NB4 (cell line): ENCODE results near the gene FGF14.
"Not testable (repeated sequence)": the region's sequence is repeated elsewhere in the genome, so short reads cannot be mapped to it uniquely, and the experiment has no call there.

Experiments
- DNase-seq: peaks from one replicate; pipeline ENCODE4 v3.0.0; 2010; ENCODE audit warnings: low read depth
- H3K4me3 ChIP-seq: one replicate; pipeline ENCODE4 v1.5.1; 2011; ENCODE audit warnings: mild to moderate bottlenecking, low read depth, low read length, moderate library complexity
- CTCF ChIP-seq: IDR thresholded peaks from one replicate; pipeline ENCODE4 v1.5.1; 2012; ENCODE audit warnings: low read depth, low read length
- MAX ChIP-seq: IDR thresholded peaks from 2 replicates; pipeline ENCODE4 v1.6.1; 2011; ENCODE audit warnings: low read depth, low read length
- MYC ChIP-seq: IDR thresholded peaks from 2 replicates; pipeline ENCODE4 v1.6.1; 2011; ENCODE audit warnings: low read depth, low read length
- POLR2A ChIP-seq: IDR thresholded peaks from 2 replicates; pipeline ENCODE4 v1.6.1; 2011; ENCODE audit warnings: mild to moderate bottlenecking; ENCODE audit not compliant: insufficient read length; ENCODE audit errors: extremely low read depth

FGF14 gene

GRCh38 chr13:102117175-102117831 is 284.5 kb downstream of the FGF14 start:
- TF ChIP-seq CTCF (no peak), POLR2A (no peak), MAX (no peak)
- no peak overlapping the region for H3K4me3 ChIP-seq
- DNase-seq = no peak

GRCh38 chr13:102103469-102103868 is 298.4 kb downstream of the FGF14 start:
- no peak overlapping the region for H3K4me3 ChIP-seq
- TF ChIP-seq CTCF (no peak), MAX (no peak), MYC (no peak), POLR2A (no peak)
- no peak for DNase-seq

- DNase-seq = no peak
- H3K4me3 ChIP-seq = no peak overlapping the region
- TF ChIP-seq MYC (no peak), POLR2A (no peak), CTCF (no peak), MAX (no peak)
Measured at GRCh38 chr13:102100234-102100633, 301.6 kb downstream of the FGF14 start.

GRCh38 chr13:102097708-102098107 is 304.1 kb downstream of the FGF14 start:
- TF ChIP-seq MAX = no peak
- no peak for TF ChIP-seq CTCF
- no peak for TF ChIP-seq POLR2A
- TF ChIP-seq MYC = no peak
- no peak overlapping the region for H3K4me3 ChIP-seq
- DNase-seq = no peak

- DNase-seq, H3K4me3 ChIP-seq: not testable (repeated sequence)
Measured at GRCh38 chr13:102093288-102093687, 308.6 kb downstream of the FGF14 start.

GRCh38 chr13:102091231-102091630 is 310.6 kb downstream of the FGF14 start:
- TF ChIP-seq CTCF = peak; percentile 0
- no peak for TF ChIP-seq MYC
- DNase-seq = peak; percentile 18
- H3K4me3 ChIP-seq = no peak overlapping the region
